Naive thymus-derived CD8-positive, alpha-beta T cell (primary cell): ENCODE results near the gene STAP1. TPM values are rescaled to one million over a fixed set of nuclear protein-coding genes. Genes with fewer than 3 reads are reported as not detected.

Experiments used
- ATAC-seq, 2 donors: fragments of 150-1000 bp; cut with Tn5 transposase in 1 of 2; sonication (Bioruptor Pico), chemical (Tn5 transposase) in 1 of 2; 1 replicate in 1 of 2; 2 replicates in 1 of 2; pipeline ENCODE4 v1.10.0; 2021; ENCODE audit warnings: mild to moderate bottlenecking in 2 of 2, moderate library complexity in 2 of 2
- POLR2A ChIA-PET: fragments of 350-600 bp; sonication (Branson Sonifier 250); formaldehyde crosslinking; loops from one replicate; lab custom pipeline; 2021; ENCODE audit warnings: antibody characterized with exemption; lab: Charles Lee
- DNase-seq, 10 donors: peaks; one replicate each; pipeline versions ENCODE4 v3.0.0 to v3.0.0-alpha.2; 2020 to 2022
- H3K27ac Mint-ChIP-seq, 10 donors: one replicate each; pipeline ENCODE4 v1.8.0; 2020 to 2022; ENCODE audit warnings: mild to moderate bottlenecking in 10 of 10, mixed read lengths in 10 of 10, moderate library complexity in 4 of 10, inconsistent platforms in 1 of 10
- H3K27me3 Mint-ChIP-seq, 5 donors: one replicate each; pipeline ENCODE4 v1.8.0; 2021 to 2022; ENCODE audit warnings: mixed read lengths in 5 of 5
- H3K36me3 Mint-ChIP-seq, 3 donors: one replicate each; pipeline ENCODE4 v1.8.0; 2020 to 2022; ENCODE audit warnings: mixed read lengths in 3 of 3, mild to moderate bottlenecking in 2 of 3, inconsistent platforms in 1 of 3
- H3K4me1 Mint-ChIP-seq, 4 donors: one replicate each; pipeline ENCODE4 v1.8.0; 2021 to 2022; ENCODE audit warnings: mixed read lengths in 4 of 4
- H3K4me3 Mint-ChIP-seq, 10 donors: one replicate each; pipeline ENCODE4 v1.8.0; 2020 to 2022; ENCODE audit warnings: mild to moderate bottlenecking in 10 of 10, mixed read lengths in 10 of 10, moderate library complexity in 6 of 10, inconsistent platforms in 1 of 10
- H3K9me3 Mint-ChIP-seq, 9 donors: one replicate each; pipeline ENCODE4 v1.8.0; 2020 to 2022; ENCODE audit warnings: mixed read lengths in 9 of 9, mild to moderate bottlenecking in 3 of 9, inconsistent platforms in 1 of 9, moderate library complexity in 1 of 9
- polyA plus RNA-seq, 3 donors: library from polyadenylated mRNA; unstranded; fragments of 300-500 nt; fragmentation: Illumina TruSeq; gene quantifications; one replicate each; pipeline ENCODE4 v1.2.3, GENCODE V29; 2021
- total RNA-seq, 8 experiments: library from RNA in 2 of 8; stranded (reverse) in 2 of 8; gene quantifications; one replicate each; pipeline ENCODE4 v1.2.3 and lab custom pipeline; 2021 to 2026

The STAP1 gene
- total and polyA plus RNA-seq, 5 experiments from 2014 or later, result 0.59 to 4.0 (median 1.1) TPM

- no peak for DNase-seq
- H3K4me3 Mint-ChIP-seq, result no peak overlapping the region
- POLR2A ChIA-PET, result interaction anchor here (0.6 kb wide), 2 partner anchors 14 to 37 kb away, joined by 3 to 6 read pairs; no protein-coding TSS in a partner anchor
- H3K9me3 Mint-ChIP-seq, result no peaks in the 10 kb centered on the region
- H3K36me3 Mint-ChIP-seq, result no peaks in the 10 kb centered on the region
- no peaks in the 10 kb centered on the region for H3K27me3 Mint-ChIP-seq
- no peak overlapping the region for H3K27ac Mint-ChIP-seq
- no peak for ATAC-seq
- peaks cover under 1 to 13% (median 4%) of the 10 kb centered on the region in 4 donors for H3K4me1 Mint-ChIP-seq
These were observed 28.6 kb downstream of the STAP1 start for GRCh38 chr4:67587156-67587555.

DNA sequence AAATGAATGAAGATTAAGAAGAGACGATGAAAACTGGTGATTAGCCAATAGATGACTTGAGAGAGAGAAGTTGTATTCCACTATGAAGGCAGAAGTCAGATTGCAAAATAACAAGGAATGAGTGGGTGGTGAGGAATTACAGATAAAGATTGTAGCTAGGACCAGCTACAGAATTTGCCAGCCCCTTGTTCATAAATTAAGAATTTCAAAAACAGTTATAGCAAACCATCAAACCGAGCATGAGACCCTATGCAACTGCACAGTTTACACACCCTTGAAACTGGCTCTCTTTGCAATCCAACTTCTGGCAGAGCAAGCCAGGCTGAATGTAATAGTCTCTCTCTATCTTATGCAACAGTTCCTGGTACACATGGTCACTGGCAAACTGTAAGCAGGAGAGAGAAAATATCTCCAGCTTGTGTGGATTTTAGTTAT, 35.2 kb downstream of the STAP1 start:
- Mint-ChIP-seq H3K27me3 (no peaks in the 10 kb centered on the region), H3K36me3 (peaks cover 0 to 2% (median 0%) of the 10 kb centered on the region in 3 donors), H3K9me3 (peaks cover 0 to 4% (median 0%) of the 10 kb centered on the region in 9 donors), H3K4me3 (no peak overlapping the region), H3K27ac (no peak overlapping the region), H3K4me1 (peaks cover 0 to 2% (median under 1%) of the 10 kb centered on the region in 4 donors)
- DNase-seq (no peak), ATAC-seq (no peak)
- POLR2A ChIA-PET, result no interaction called here

- H3K9me3 Mint-ChIP-seq, result peaks cover 5 to 27% (median 16%) of the 10 kb centered on the region in 9 donors
- H3K36me3 Mint-ChIP-seq, result peaks cover 0 to 27% (median 25%) of the 10 kb centered on the region in 3 donors
- no peak for ATAC-seq
- POLR2A ChIA-PET, result no interaction called here
- H3K4me1 Mint-ChIP-seq, result no peaks in the 10 kb centered on the region
- H3K27ac Mint-ChIP-seq, result no peak overlapping the region
- no peak overlapping the region for H3K4me3 Mint-ChIP-seq
- peaks cover 0 to 3% (median 0%) of the 10 kb centered on the region in 5 donors for H3K27me3 Mint-ChIP-seq
- no peak for DNase-seq
These were observed 44.9 kb downstream of the STAP1 start for GRCh38 chr4:67603310-67604028.

GRCh38 chr4:67604029-67604381, 45.5 kb downstream of the STAP1 start:
- Mint-ChIP-seq H3K9me3 (peaks cover 6 to 30% (median 17%) of the 10 kb centered on the region in 9 donors), H3K4me3 (no peak overlapping the region), H3K27me3 (peaks cover 0 to 3% (median 0%) of the 10 kb centered on the region in 5 donors), H3K4me1 (no peaks in the 10 kb centered on the region), H3K27ac (no peak overlapping the region), H3K36me3 (peaks cover 0 to 28% (median 25%) of the 10 kb centered on the region in 3 donors)
- ATAC-seq, result no peak
- no peak for DNase-seq
- POLR2A ChIA-PET, result no interaction called here

DNA sequence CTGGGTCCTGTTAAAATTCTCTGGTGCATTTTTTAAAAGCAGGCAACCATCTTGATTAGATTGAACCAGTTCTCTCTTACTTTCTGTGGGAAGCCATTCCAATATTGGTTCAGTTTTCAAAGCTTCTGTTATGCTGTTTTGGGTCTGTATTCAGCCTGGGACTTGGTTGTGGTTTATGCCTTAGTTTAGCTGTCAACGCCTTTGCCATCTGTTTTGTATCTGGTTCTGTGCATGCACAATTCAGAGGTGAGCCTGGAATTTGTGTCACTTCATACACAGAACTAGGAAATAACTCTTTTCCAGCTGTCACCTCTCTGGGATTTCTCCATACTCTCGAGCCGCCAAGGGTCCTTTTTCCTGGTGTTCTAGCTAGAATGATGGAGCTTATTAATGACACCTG, 46.2 kb downstream of the STAP1 start:
- ATAC-seq (no peak), DNase-seq (no peak)
- peaks cover 11 to 38% (median 21%) of the 10 kb centered on the region in 9 donors for H3K9me3 Mint-ChIP-seq
- no peak overlapping the region for H3K4me3 Mint-ChIP-seq
- peaks cover 0 to 34% (median 31%) of the 10 kb centered on the region in 3 donors for H3K36me3 Mint-ChIP-seq
- no peaks in the 10 kb centered on the region for H3K4me1 Mint-ChIP-seq
- H3K27me3 Mint-ChIP-seq, result peaks cover 0 to 3% (median 0%) of the 10 kb centered on the region in 5 donors
- POLR2A ChIA-PET, result no interaction called here
- no peak overlapping the region for H3K27ac Mint-ChIP-seq

DNA sequence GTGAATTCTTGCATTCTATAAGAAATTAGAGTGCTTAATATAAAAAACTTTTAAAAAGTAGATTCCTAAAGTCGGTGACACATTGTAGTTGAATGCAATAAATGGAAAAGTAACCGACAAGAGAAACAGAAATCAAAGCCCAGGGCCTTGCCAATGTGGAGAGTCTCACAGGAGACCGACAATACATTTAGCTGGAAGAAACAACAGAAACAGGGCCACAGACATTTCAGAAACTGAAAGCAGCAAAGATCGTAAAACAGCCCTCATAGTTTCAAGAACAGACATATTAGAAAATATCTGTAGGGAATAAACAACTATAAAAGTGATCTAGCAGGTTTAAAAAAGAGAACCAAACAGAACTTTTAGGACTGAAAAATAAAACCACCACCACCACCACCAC, 49.5 kb downstream of the STAP1 start:
- Mint-ChIP-seq H3K9me3 (peaks cover 0 to 27% (median 15%) of the 10 kb centered on the region in 9 donors), H3K27ac (no peak overlapping the region), H3K36me3 (peaks cover 3 to 26% (median 21%) of the 10 kb centered on the region in 3 donors), H3K4me3 (no peak overlapping the region), H3K4me1 (no peaks in the 10 kb centered on the region), H3K27me3 (no peaks in the 10 kb centered on the region)
- POLR2A ChIA-PET, result no interaction called here
- ATAC-seq, result no peak
- no peak for DNase-seq

- no peak for ATAC-seq
- no peak overlapping the region for H3K4me3 Mint-ChIP-seq
- peaks cover 40 to 44% (median 41%) of the 10 kb centered on the region in 3 donors for H3K36me3 Mint-ChIP-seq
- no peaks in the 10 kb centered on the region for H3K27me3 Mint-ChIP-seq
- DNase-seq, result no peak
- H3K27ac Mint-ChIP-seq, result no peak overlapping the region
- H3K4me1 Mint-ChIP-seq, result no peaks in the 10 kb centered on the region
- POLR2A ChIA-PET, result no interaction called here
- H3K9me3 Mint-ChIP-seq, result peaks cover 5 to 42% (median 18%) of the 10 kb centered on the region in 9 donors
These were observed 55.7 kb downstream of the STAP1 start for GRCh38 chr4:67614186-67614585.

DNA sequence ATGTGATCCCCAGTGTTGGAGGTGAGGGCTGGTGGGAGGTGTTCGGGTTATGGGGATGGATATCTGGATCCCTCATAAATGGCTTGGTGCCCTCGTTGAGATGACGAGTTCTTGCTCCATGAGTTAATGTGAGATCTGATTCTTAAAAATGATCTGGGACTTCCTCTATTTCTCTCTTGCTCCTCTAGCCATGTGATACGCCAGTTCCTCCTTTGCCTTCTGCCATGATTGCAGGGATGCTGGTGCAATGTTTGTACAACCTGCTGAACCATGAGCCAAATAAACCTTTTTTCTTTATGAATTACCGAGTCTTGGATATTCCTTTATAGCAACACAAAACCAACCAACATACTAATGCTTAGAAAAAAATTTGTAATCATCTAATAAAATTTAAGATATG, 56.6 kb downstream of the STAP1 start:
- Mint-ChIP-seq H3K4me3 (no peak overlapping the region), H3K27me3 (no peaks in the 10 kb centered on the region), H3K4me1 (no peaks in the 10 kb centered on the region), H3K9me3 (peaks cover 2 to 34% (median 13%) of the 10 kb centered on the region in 9 donors), H3K27ac (peak overlapping the region in 2 of 10 donors; percentile 33 to 63), H3K36me3 (peaks cover 31 to 50% (median 37%) of the 10 kb centered on the region in 3 donors)
- POLR2A ChIA-PET, result no interaction called here
- DNase-seq, result no peak
- ATAC-seq, result no peak

- Mint-ChIP-seq H3K9me3 (peaks cover 0 to 25% (median 10%) of the 10 kb centered on the region in 9 donors), H3K36me3 (peaks cover 26 to 64% (median 47%) of the 10 kb centered on the region in 3 donors), H3K27me3 (no peaks in the 10 kb centered on the region), H3K27ac (peak overlapping the region in 1 of 10 donors; percentile 66), H3K4me1 (no peaks in the 10 kb centered on the region), H3K4me3 (no peak overlapping the region)
- DNase-seq (no peak), ATAC-seq (no peak)
- POLR2A ChIA-PET, result no interaction called here
These were observed 58.0 kb downstream of the STAP1 start for GRCh38 chr4:67616478-67616877.

DNA sequence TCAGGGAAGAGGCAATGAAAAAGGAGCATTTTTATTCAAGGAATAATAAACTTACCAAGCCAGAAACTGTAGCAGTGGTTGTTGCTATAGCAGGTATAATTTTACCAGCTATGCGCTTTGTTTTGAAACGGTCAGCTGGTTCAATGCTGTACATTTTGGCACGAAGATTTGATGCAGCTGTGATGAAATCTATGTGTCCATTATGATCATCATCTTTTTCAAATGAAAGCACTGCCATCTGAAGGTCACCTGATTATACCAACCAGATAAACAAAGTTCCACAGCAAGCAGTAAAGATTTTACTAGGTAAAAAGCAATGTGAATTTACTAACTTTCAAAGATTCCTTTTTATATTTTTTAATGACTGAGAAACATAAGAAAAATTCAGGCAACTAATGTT, 66.4 kb downstream of the STAP1 start:
- Mint-ChIP-seq H3K4me3 (no peak overlapping the region), H3K27ac (no peak overlapping the region), H3K27me3 (no peaks in the 10 kb centered on the region), H3K4me1 (no peaks in the 10 kb centered on the region), H3K9me3 (no peaks in the 10 kb centered on the region), H3K36me3 (peaks cover 7 to 82% (median 23%) of the 10 kb centered on the region in 3 donors)
- DNase-seq (no peak), ATAC-seq (no peak)
- POLR2A ChIA-PET, result no interaction called here

GRCh38 chr4:67632492-67632891, 74.0 kb downstream of the STAP1 start:
- Mint-ChIP-seq H3K9me3 (no peaks in the 10 kb centered on the region), H3K27ac (peak overlapping the region in 5 of 10 donors; percentile 58 to 79 (median 71)), H3K27me3 (no peaks in the 10 kb centered on the region), H3K36me3 (peaks cover 11 to 80% (median 27%) of the 10 kb centered on the region in 3 donors), H3K4me1 (peaks cover 0 to 4% (median 2%) of the 10 kb centered on the region in 4 donors), H3K4me3 (peak overlapping the region in 1 of 10 donors; percentile 51)
- no peak for DNase-seq
- POLR2A ChIA-PET, result no interaction called here
- no peak for ATAC-seq

DNA sequence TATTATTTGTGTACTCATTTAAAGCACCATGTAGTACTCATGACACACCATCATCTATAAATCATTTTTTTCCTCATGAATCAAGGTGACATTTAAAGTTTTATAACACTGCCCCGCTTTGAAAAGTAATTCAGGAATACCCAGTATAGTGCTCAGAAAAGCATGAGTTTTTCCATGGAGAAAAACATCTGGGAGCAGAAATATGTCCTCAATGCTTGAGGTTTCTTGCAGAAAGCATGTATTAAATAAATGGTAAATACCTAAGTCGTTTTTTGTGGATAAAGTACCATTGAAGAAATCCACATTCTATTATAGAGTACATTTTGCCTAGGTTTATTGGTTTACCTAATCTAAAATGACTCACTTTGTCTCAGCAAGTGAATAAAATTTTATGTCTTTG, 76.2 kb downstream of the STAP1 start:
- Mint-ChIP-seq H3K36me3 (peaks cover 11 to 80% (median 42%) of the 10 kb centered on the region in 3 donors), H3K4me3 (no peak overlapping the region), H3K27me3 (no peaks in the 10 kb centered on the region), H3K4me1 (peaks cover 0 to 4% (median 3%) of the 10 kb centered on the region in 4 donors), H3K9me3 (no peaks in the 10 kb centered on the region), H3K27ac (no peak overlapping the region)
- POLR2A ChIA-PET, result no interaction called here
- no peak for ATAC-seq
- DNase-seq, result no peak

DNA sequence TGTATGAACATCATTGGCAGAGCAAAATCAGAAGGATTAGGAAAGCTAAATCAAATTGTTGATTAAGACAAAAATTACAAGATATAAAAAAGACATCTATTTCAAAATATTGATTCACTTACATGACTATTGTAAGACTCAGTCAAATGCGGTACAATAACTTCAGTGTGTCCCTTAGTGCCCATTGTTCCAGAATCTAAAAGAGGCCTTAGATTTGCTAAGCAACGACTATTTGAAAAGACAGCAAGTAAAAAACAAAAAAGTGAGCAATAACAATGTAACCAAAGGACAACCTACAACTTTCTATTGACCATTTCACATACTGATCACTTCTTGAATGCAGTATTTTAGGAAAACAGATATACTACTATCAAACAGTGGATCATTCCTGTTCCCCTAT, 76.8 kb downstream of the STAP1 start:
- H3K4me1 Mint-ChIP-seq, result peaks cover 0 to 5% (median 4%) of the 10 kb centered on the region in 4 donors
- no peak overlapping the region for H3K27ac Mint-ChIP-seq
- POLR2A ChIA-PET, result no interaction called here
- no peaks in the 10 kb centered on the region for H3K9me3 Mint-ChIP-seq
- peaks cover 11 to 77% (median 42%) of the 10 kb centered on the region in 3 donors for H3K36me3 Mint-ChIP-seq
- DNase-seq, result no peak
- no peaks in the 10 kb centered on the region for H3K27me3 Mint-ChIP-seq
- no peak overlapping the region for H3K4me3 Mint-ChIP-seq
- ATAC-seq, result no peak
